ENCODE data around the gene ERCC2. TPM values are rescaled to one million over a fixed set of nuclear protein-coding genes. Genes with fewer than 3 reads are reported as not detected.

The ERCC2 gene
- total and polyA plus RNA-seq, 2 of the 8 experiments (the other 6 are each of a cell fraction or from before 2014, with no cell fraction given): 107 to 117 TPM

GRCh38 chr19:45408830-45409556, 38.6 kb upstream of the ERCC2 start:
- Histone ChIP-seq H3K14ac (ENCODE audit: insufficient read length) (no peak overlapping the region), H2AFZ (ENCODE audit: low read length) (no peak overlapping the region), H3K27me3 (replicated peaks in 1 of 4; ENCODE audit: control insufficient read depth in 3 of 4, extremely low read depth in 1 of 4, insufficient read depth in 3 of 4, low read length in 3 of 4) (no peaks in the 10 kb centered on the region), H2BK5ac (ENCODE audit: low read depth, low read length) (no peak overlapping the region), H2BK120ac (replicated peaks; ENCODE audit: low read depth, low read length) (no peak overlapping the region), H3K4ac (replicated peaks; ENCODE audit: insufficient read length, low read depth, low read length) (no peak overlapping the region), H2BK15ac (ENCODE audit: low read length) (no peak overlapping the region), H3K79me1 (ENCODE audit: low read depth, low read length) (peaks cover 9% of the 10 kb centered on the region; the same call in 1 of the 2 replicates), H4K5ac (ENCODE audit: insufficient read length, low read depth, low read length) (no peak overlapping the region), H3K23me2 (ENCODE audit: low read depth, low read length) (peaks cover 19% of the 10 kb centered on the region), H3K4me3 (ENCODE audit: extremely low read depth in 1 of 4, insufficient read depth in 2 of 4, low read depth in 3 of 4, low read length in 4 of 4) (no peak overlapping the region), H3K9ac (replicated peaks in 1 of 4; ENCODE audit: extremely low read depth in 1 of 4, low read depth in 3 of 4, low read length in 3 of 4) (no peak overlapping the region), H3K79me2 (ENCODE audit: control insufficient read depth in 1 of 2, insufficient read depth in 2 of 2, low read length in 2 of 2) (peaks cover 0 to 8% of the 10 kb centered on the region in 2 experiments; a peak in 1 of 4 replicates), H3K36me3 (ENCODE audit: control insufficient read depth in 2 of 4, insufficient read depth in 4 of 4, low read length in 3 of 4) (peaks cover 5 to 19% (median 5%) of the 10 kb centered on the region in 4 experiments; a peak in 6 of 8 replicates), H3K18ac (ENCODE audit: extremely low read depth, low read length) (no peak overlapping the region), H3K4me2 (ENCODE audit: insufficient read depth in 1 of 2, low read depth in 2 of 2, low read length in 2 of 2) (no peak overlapping the region), H4K8ac (ENCODE audit: extremely low read depth, insufficient read depth, low read length) (no peak overlapping the region), H3K23ac (ENCODE audit: insufficient read length) (no peak overlapping the region), H3K56ac (replicated peaks; ENCODE audit: insufficient read length, low read depth, low read length) (no peak overlapping the region), H2AK5ac (ENCODE audit: low read depth, low read length) (no peak overlapping the region), H3K27ac (ENCODE audit: low read depth, low read length) (no peak overlapping the region), H4K91ac (replicated peaks; ENCODE audit: insufficient read length, low read length) (no peak overlapping the region), H2BK20ac (ENCODE audit: low read length) (no peak overlapping the region), H3K9me3 (ENCODE audit: insufficient read depth in 2 of 2, low read depth in 1 of 2, low read length in 1 of 2) (no peaks in the 10 kb centered on the region), H2BK12ac (ENCODE audit: low read depth, low read length) (no peak overlapping the region), H3K4me1 (replicated peaks in 1 of 4; ENCODE audit: control insufficient read depth in 3 of 4, insufficient read depth in 4 of 4, low read length in 3 of 4) (peaks cover 0 to 8% (median 5%) of the 10 kb centered on the region in 4 experiments; a peak in 4 of 7 replicates), H4K20me1 (replicated peaks in 1 of 2; ENCODE audit: control insufficient read depth in 1 of 2, insufficient read depth in 2 of 2, low read length in 2 of 2) (peaks cover 0 to 4% of the 10 kb centered on the region in 2 experiments)
- ChIA-PET CTCF (ENCODE audit: partially characterized antibody) (interaction anchor here (1.4 to 2.4 kb wide), 2 partner anchors 69 to 70 kb away, joined by 3 to 11 read pairs; no protein-coding TSS in a partner anchor), POLR2A (ENCODE audit: partially characterized antibody) (interaction anchor here (0.7 to 3.4 kb wide), 8 partner anchors 7 to 59 kb away, joined by 3 to 19 read pairs (median 4); partner anchors contain the start of genes ERCC1 and FOSB)
- DNase-seq (ENCODE audit: low read depth in 1 of 2, low spot score in 2 of 2): no peak
- no peak for FAIRE-seq
- TF ChIP-seq CTCF (IDR thresholded peaks at IDR 0.05; ENCODE audit: control extremely low read depth in 1 of 3, insufficient read depth in 1 of 3, low read depth in 1 of 3, low read length in 3 of 3) (no peak), CHD1 (IDR thresholded peaks at IDR 0.05; ENCODE audit: low read depth, low read length) (no peak), NRF1 (IDR thresholded peaks at IDR 0.05; ENCODE audit: low read depth, low read length) (no peak), RBBP5 (IDR thresholded peaks at IDR 0.05; ENCODE audit: borderline replicate concordance, low read depth, low read length) (no peak), SIX5 (IDR thresholded peaks at IDR 0.05; ENCODE audit: low read depth, low read length) (no peak), CEBPB (IDR thresholded peaks at IDR 0.05; ENCODE audit: low read depth, low read length) (no peak), JUND (IDR thresholded peaks at IDR 0.05; ENCODE audit: low read length) (no peak), CHD2 (IDR thresholded peaks at IDR 0.05; ENCODE audit: low read length) (no peak), BRCA1 (IDR thresholded peaks at IDR 0.05; ENCODE audit: low read depth, low read length) (no peak), ZNF274 (IDR thresholded peaks at IDR 0.05; ENCODE audit: borderline replicate concordance, extremely low read depth, low read length) (no peak)
- WGBS, 2 experiments (ENCODE audit: extremely low coverage in 1 of 2, insufficient coverage in 1 of 2, insufficient read length in 1 of 2, insufficient replicate concordance in 2 of 2, low coverage in 1 of 2, low lambda C conversion rate in 2 of 2, missing lambda C conversion rate in 1 of 2): 88% methylated on average over 15 of the region's 15 CpGs; no CpG with 5 or more reads in 1 of the 2 experiments
